HCT116 (cell line): ENCODE data around the gene GABRA5. TPM values are rescaled to one million over a fixed set of nuclear protein-coding genes. Genes with fewer than 3 reads are reported as not detected.

Experiments used
- ATAC-seq: fragments of 200-7000 bp; cut with Tn5 transposase; 2 replicates; pipeline ENCODE4 v1.9.1; 2020; ENCODE audit warnings: mild to moderate bottlenecking, moderate library complexity
- BruUV-seq: library from RNA; stranded (reverse); fragments of 400-500 nt; replicated peaks from 2 replicates; lab custom pipeline; 2021; lab: Mats Ljungman, UMichigan
- CTCF ChIA-PET: fragments of 300-600 bp; sonication (Branson Sonifier 250); formaldehyde crosslinking; loops from one replicate; lab custom pipeline; 2021; ENCODE audit warnings: antibody characterized with exemption; lab: Charles Lee
- POLR2A ChIA-PET: fragments of 300-600, 350-600 bp; sonication (Branson Sonifier 250); formaldehyde crosslinking; loops from one replicate; lab custom pipeline; 2021; ENCODE audit warnings: antibody characterized with exemption; lab: Charles Lee
- RAD21 ChIA-PET, 2 experiments: fragments of 300-600 bp; sonication (Branson Sonifier 250); formaldehyde crosslinking; loops; one replicate each; lab custom pipeline; 2023; ENCODE audit warnings: low total read pairs in 2 of 2; ENCODE audit not compliant: uncharacterized antibody in 2 of 2, unreplicated experiment in 2 of 2, low non-redundant PET in 1 of 2; lab: Charles Lee
- DNase-seq: peaks from one replicate; pipeline ENCODE4 v3.0.0-alpha.2; 2010; ENCODE audit warnings: low read depth, low spot score
- H2AFZ ChIP-seq: fragments of 200-600 bp; shearing (Covaris generic), sonication (generic); 2 replicates; pipeline ENCODE4 v1.6.1; 2017; ENCODE audit warnings: low read depth, mixed run types, mixed read lengths, antibody characterized with exemption, low read length; ENCODE audit not compliant: poor library complexity, severe bottlenecking
- H3K27ac ChIP-seq: 2 replicates; pipeline ENCODE4 v1.5.1; 2012; ENCODE audit warnings: low read depth, low read length
- H3K27me3 ChIP-seq: fragments of 200-600 bp; sonication (generic); 2 replicates; pipeline ENCODE4 v1.6.1; 2016; ENCODE audit warnings: mixed run types, low read length, mixed read lengths; ENCODE audit not compliant: insufficient read depth
- H3K36me3 ChIP-seq, 2 experiments: fragments of 200-500 bp in 1 of 2; fragments of 200-600 bp in 1 of 2; sonication (Bioruptor generic) in 1 of 2; sonication (generic) in 1 of 2; 2 replicates each; pipeline versions ENCODE4 v1.5.1 to v1.6.1; 2014 to 2016; ENCODE audit warnings: low read length in 2 of 2, inconsistent platforms in 1 of 2, mixed read lengths in 1 of 2, mixed run types in 1 of 2; ENCODE audit not compliant: insufficient read depth in 2 of 2, control insufficient read depth in 1 of 2
- H3K4me1 ChIP-seq, 2 experiments: fragments of 200-600 bp in 1 of 2; sonication (generic) in 1 of 2; 2 replicates each; pipeline versions ENCODE4 v1.5.1 to v1.6.1; 2012 to 2017; ENCODE audit warnings: low read length in 2 of 2, inconsistent platforms in 1 of 2, mild to moderate bottlenecking in 1 of 2, mixed read lengths in 1 of 2, mixed run types in 1 of 2, moderate library complexity in 1 of 2; ENCODE audit not compliant: insufficient read depth in 2 of 2, control insufficient read depth in 1 of 2
- H3K4me2 ChIP-seq: fragments of 200-600 bp; sonication (generic); 2 replicates; pipeline ENCODE4 v1.6.1; 2017; ENCODE audit warnings: mixed run types, low read length, mixed read lengths
- H3K4me3 ChIP-seq, 2 experiments: fragments of 200-600 bp in 1 of 2; sonication (generic) in 1 of 2; replicated peaks in 1 of 2; 2 replicates each; pipeline ENCODE4 v1.5.1; 2011 to 2016; ENCODE audit warnings: low read length in 2 of 2, control low read depth in 1 of 2, low read depth in 1 of 2, mild to moderate bottlenecking in 1 of 2, mixed read lengths in 1 of 2, mixed run types in 1 of 2
- H3K79me2 ChIP-seq: fragments of 200-600 bp; sonication (generic); 2 replicates; pipeline ENCODE4 v1.6.1; 2017; ENCODE audit warnings: mild to moderate bottlenecking, mixed run types, low read length, moderate library complexity, mixed read lengths; ENCODE audit not compliant: insufficient read depth
- H3K9ac ChIP-seq: fragments of 200-600 bp; sonication (generic); 2 replicates; pipeline ENCODE4 v1.6.1; 2016; ENCODE audit warnings: low read length, mixed read lengths
- H3K9me2 ChIP-seq: fragments of 200-600 bp; sonication (generic), shearing (Covaris generic); 2 replicates; pipeline ENCODE4 v1.6.1; 2017; ENCODE audit warnings: mixed run types, mild to moderate bottlenecking, moderate library complexity; ENCODE audit not compliant: insufficient read depth
- H3K9me3 ChIP-seq, 2 experiments: fragments of 200-500 bp in 1 of 2; fragments of 200-600 bp in 1 of 2; sonication (Bioruptor generic) in 1 of 2; sonication (generic) in 1 of 2; 2 replicates each; pipeline ENCODE4 v1.6.1; 2014 to 2017; ENCODE audit warnings: low read length in 2 of 2, mixed read lengths in 2 of 2, inconsistent platforms in 1 of 2, low read depth in 1 of 2, mild to moderate bottlenecking in 1 of 2, mixed run types in 1 of 2, moderate library complexity in 1 of 2; ENCODE audit not compliant: control insufficient read depth in 1 of 2, insufficient read depth in 1 of 2
- H4K20me1 ChIP-seq: fragments of 200-600 bp; sonication (generic), shearing (Covaris generic); 2 replicates; pipeline ENCODE4 v1.6.1; 2017; ENCODE audit warnings: mixed run types, mild to moderate bottlenecking, moderate library complexity; ENCODE audit not compliant: insufficient read depth
- CEBPB ChIP-seq: IDR thresholded peaks from 2 replicates; pipeline ENCODE4 v1.6.1; 2012; ENCODE audit warnings: low read depth
- EZH2 ChIP-seq: fragments of 200-600 bp; sonication (generic); IDR thresholded peaks from 2 replicates; pipeline ENCODE4 v1.6.1; 2017; ENCODE audit warnings: antibody characterized with exemption, mixed run types
- FOSL1 ChIP-seq: IDR thresholded peaks from 2 replicates; pipeline ENCODE4 v1.6.1; 2012; ENCODE audit warnings: low read depth
- JUND ChIP-seq: IDR thresholded peaks from 2 replicates; pipeline ENCODE4 v1.6.1; 2012
- RAD21 ChIP-seq: IDR thresholded peaks from 2 replicates; pipeline ENCODE4 v1.6.1; 2012; ENCODE audit warnings: low read depth, mild to moderate bottlenecking
- SIN3A ChIP-seq: IDR thresholded peaks from 2 replicates; pipeline ENCODE4 v1.6.1; 2012; ENCODE audit warnings: low read depth
- SP1 ChIP-seq: IDR thresholded peaks from 2 replicates; pipeline ENCODE4 v1.6.1; 2012; ENCODE audit warnings: low read depth
- SRF ChIP-seq: IDR thresholded peaks from 2 replicates; pipeline ENCODE4 v1.6.1; 2012; ENCODE audit warnings: low read depth
- ZFX ChIP-seq: fragments of 450-650 bp; IDR thresholded peaks from 2 replicates; pipeline ENCODE4 v1.6.1; 2017
- ZNF274 ChIP-seq: fragments of 200-500 bp; sonication (Bioruptor generic); IDR thresholded peaks from 2 replicates; pipeline ENCODE4 v1.6.1; 2014; ENCODE audit warnings: mild to moderate bottlenecking, low read depth, low read length, inconsistent platforms
- intact Hi-C: fragments of 100-400 bp; cut with micrococcal nuclease; formaldehyde crosslinking; loops from 2 replicates; pipeline ENCODE4 v1.10.0; 2022
- total RNA-seq: library from RNA; stranded (reverse); gene quantifications from one replicate; pipeline ENCODE4 v1.2.1, GENCODE V29; 2021; ENCODE audit not compliant: unreplicated experiment
- TF ChIP-seq, protein P1 (sequence below): IDR thresholded peaks from 2 replicates; pipeline ENCODE4 v1.6.1; 2012
- TF ChIP-seq, protein P2 (sequence below): IDR thresholded peaks from 2 replicates; pipeline ENCODE4 v1.6.1; 2012; ENCODE audit warnings: low read depth

The GABRA5 gene
- total RNA-seq, 1 experiment from 2014 or later, result not detected

DNA sequence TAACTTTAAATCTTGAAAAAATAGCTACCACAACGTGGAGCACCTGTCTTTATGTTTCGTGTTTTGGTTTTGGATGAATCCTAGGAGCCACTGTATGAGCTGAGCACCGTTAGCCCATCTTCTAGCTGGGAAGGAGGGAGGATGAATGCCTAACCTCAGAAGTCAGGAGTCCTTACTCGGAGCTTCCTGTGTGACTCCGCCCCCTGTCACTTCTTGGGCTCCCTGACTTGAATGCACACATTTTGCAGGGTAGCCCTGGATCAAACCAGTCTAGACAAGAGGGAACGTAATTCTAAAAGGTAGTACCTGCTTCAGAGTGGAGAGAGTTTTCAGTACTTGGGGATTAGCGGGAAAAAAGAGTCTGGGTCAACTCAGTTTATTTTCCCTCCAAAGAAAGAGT lies 5.3 kb downstream of the GABRA5 start:
- ChIA-PET POLR2A (no interaction called here), RAD21 (no interaction called here)
- no peaks in the 10 kb centered on the region for H3K79me2 ChIP-seq
- no peak overlapping the region for H3K9ac ChIP-seq
- DNase-seq (no peak), ATAC-seq (no peak)
- no peaks in the 10 kb centered on the region for H3K9me2 ChIP-seq
- H3K9me3 ChIP-seq, result peaks cover 8 to 26% of the 10 kb centered on the region in 2 experiments; a peak in 2 of 4 replicates
- no peaks in the 10 kb centered on the region for H3K36me3 ChIP-seq
- H3K4me3 ChIP-seq, result no peak overlapping the region
- no peaks in the 10 kb centered on the region for H3K27me3 ChIP-seq
- TF ChIP-seq CEBPB (no peak), SP1 (no peak), ZFX (no peak), FOSL1 (no peak), SIN3A (no peak), ZNF274 (no peak), JUND (no peak)
- TF ChIP-seq, protein P1, sequence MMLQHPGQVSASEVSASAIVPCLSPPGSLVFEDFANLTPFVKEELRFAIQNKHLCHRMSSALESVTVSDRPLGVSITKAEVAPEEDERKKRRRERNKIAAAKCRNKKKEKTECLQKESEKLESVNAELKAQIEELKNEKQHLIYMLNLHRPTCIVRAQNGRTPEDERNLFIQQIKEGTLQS, result no peak
- TF ChIP-seq, all 23 proteins: peak for 0
- Histone ChIP-seq H3K4me2 (no peak overlapping the region), H3K4me1 (no peaks in the 10 kb centered on the region), H4K20me1 (no peaks in the 10 kb centered on the region), H3K27ac (no peak overlapping the region), H2AFZ (no peak overlapping the region)
- BruUV-seq, result no TSS peak
- CTCF ChIA-PET, result no interaction called here
- intact Hi-C loops, result no loop called here

DNA sequence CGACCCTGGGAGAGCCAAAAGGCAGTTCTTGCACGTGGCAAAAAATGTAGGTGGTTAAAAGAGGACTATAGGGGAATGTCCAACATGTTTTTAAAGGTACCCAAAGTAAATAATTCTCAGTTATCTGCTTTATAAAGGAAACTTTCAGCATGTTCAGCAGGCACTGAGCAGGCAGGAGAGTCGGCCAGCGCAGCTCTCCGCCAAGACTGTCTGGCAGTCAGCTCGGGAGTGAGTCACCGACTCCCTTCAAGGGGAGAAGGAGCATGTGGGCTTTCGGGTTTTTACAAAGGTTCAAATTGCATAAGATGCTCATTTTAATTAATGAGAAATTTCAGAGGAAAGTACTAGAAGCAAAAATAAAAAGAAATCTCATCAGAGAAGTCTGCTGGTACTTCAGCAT lies 7.0 kb downstream of the GABRA5 start:
- H3K9me2 ChIP-seq, result no peaks in the 10 kb centered on the region
- H2AFZ ChIP-seq, result no peak overlapping the region
- TF ChIP-seq SRF, result no peak
- TF ChIP-seq EZH2, result no peak
- TF ChIP-seq RAD21, result no peak
- TF ChIP-seq, protein P1, result no peak
- TF ChIP-seq JUND, result no peak
- TF ChIP-seq, protein P2, sequence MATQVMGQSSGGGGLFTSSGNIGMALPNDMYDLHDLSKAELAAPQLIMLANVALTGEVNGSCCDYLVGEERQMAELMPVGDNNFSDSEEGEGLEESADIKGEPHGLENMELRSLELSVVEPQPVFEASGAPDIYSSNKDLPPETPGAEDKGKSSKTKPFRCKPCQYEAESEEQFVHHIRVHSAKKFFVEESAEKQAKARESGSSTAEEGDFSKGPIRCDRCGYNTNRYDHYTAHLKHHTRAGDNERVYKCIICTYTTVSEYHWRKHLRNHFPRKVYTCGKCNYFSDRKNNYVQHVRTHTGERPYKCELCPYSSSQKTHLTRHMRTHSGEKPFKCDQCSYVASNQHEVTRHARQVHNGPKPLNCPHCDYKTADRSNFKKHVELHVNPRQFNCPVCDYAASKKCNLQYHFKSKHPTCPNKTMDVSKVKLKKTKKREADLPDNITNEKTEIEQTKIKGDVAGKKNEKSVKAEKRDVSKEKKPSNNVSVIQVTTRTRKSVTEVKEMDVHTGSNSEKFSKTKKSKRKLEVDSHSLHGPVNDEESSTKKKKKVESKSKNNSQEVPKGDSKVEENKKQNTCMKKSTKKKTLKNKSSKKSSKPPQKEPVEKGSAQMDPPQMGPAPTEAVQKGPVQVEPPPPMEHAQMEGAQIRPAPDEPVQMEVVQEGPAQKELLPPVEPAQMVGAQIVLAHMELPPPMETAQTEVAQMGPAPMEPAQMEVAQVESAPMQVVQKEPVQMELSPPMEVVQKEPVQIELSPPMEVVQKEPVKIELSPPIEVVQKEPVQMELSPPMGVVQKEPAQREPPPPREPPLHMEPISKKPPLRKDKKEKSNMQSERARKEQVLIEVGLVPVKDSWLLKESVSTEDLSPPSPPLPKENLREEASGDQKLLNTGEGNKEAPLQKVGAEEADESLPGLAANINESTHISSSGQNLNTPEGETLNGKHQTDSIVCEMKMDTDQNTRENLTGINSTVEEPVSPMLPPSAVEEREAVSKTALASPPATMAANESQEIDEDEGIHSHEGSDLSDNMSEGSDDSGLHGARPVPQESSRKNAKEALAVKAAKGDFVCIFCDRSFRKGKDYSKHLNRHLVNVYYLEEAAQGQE, result no peak
- no peaks in the 10 kb centered on the region for H3K36me3 ChIP-seq
- no peaks in the 10 kb centered on the region for H3K79me2 ChIP-seq
- no TSS peak for BruUV-seq
- ChIA-PET POLR2A (no interaction called here), CTCF (no interaction called here), RAD21 (no interaction called here)
- no peaks in the 10 kb centered on the region for H4K20me1 ChIP-seq
- DNase-seq (no peak), ATAC-seq (no peak)
- no peak overlapping the region for H3K4me2 ChIP-seq
- H3K9me3 ChIP-seq, result peaks cover 8 to 33% of the 10 kb centered on the region in 2 experiments; a peak in 2 of 4 replicates
- no peak overlapping the region for H3K4me3 ChIP-seq
- no peaks in the 10 kb centered on the region for H3K27me3 ChIP-seq
- intact Hi-C loops, result no loop called here
- H3K9ac ChIP-seq, result no peak overlapping the region
- H3K27ac ChIP-seq, result no peak overlapping the region
- H3K4me1 ChIP-seq, result no peaks in the 10 kb centered on the region
